OCI-LY3 (cell line): ENCODE data around the gene PBX4.
A peak's percentile ranks its signal among the peaks of the same experiment; 100 is the strongest.
"Not testable (repeated sequence)": the region's sequence is repeated elsewhere in the genome, so short reads cannot be mapped to it uniquely, and the experiment has no call there.

Experiments used
- H2AFZ ChIP-seq: fragments of 200-600, 300-600 bp; shearing (Covaris generic); 2 replicates; pipeline ENCODE4 v1.6.0; 2014; ENCODE audit warnings: antibody characterized with exemption, low read depth, low read length
- H3K27ac ChIP-seq: fragments of 200-600, 300-600 bp; sonication (generic); 2 replicates; pipeline ENCODE4 v1.5.1; 2014; ENCODE audit warnings: mild to moderate bottlenecking, low read length, moderate library complexity, mixed read lengths
- H3K27me3 ChIP-seq: fragments of 200-600, 300-600 bp; sonication (generic); 2 replicates; pipeline ENCODE4 v1.6.1; 2014; ENCODE audit warnings: low read depth, low read length, mixed read lengths
- H3K36me3 ChIP-seq: fragments of 200-600, 300-600 bp; sonication (generic); replicated peaks from 2 replicates; pipeline ENCODE3; 2014; ENCODE audit warnings: low read depth, low read length, mixed read lengths
- H3K4me1 ChIP-seq: fragments of 300-600, 200-600 bp; sonication (generic); 2 replicates; pipeline ENCODE4 v1.6.1; 2014; ENCODE audit warnings: low read length, mixed read lengths
- H3K4me2 ChIP-seq: fragments of 200-600, 300-600 bp; sonication (generic); 2 replicates; pipeline ENCODE4 v1.6.1; 2014; ENCODE audit warnings: low read length, mixed read lengths
- H3K4me3 ChIP-seq: fragments of 300-600, 200-600 bp; sonication (generic); 2 replicates; pipeline ENCODE4 v1.5.1; 2014; ENCODE audit warnings: antibody characterized with exemption, mild to moderate bottlenecking, low read length, moderate library complexity
- H3K79me2 ChIP-seq: fragments of 300-600, 200-600 bp; shearing (Covaris generic); 2 replicates; pipeline ENCODE4 v1.6.1; 2014; ENCODE audit warnings: mild to moderate bottlenecking, low read length, mixed read lengths
- H3K9ac ChIP-seq: fragments of 300-600, 200-600 bp; shearing (Covaris generic); 2 replicates; pipeline ENCODE4 v1.6.0; 2014; ENCODE audit warnings: mild to moderate bottlenecking, low read length, moderate library complexity
- H3K9me3 ChIP-seq: fragments of 200-600, 300-600 bp; shearing (Covaris generic); 2 replicates; pipeline ENCODE4 v1.6.1; 2014; ENCODE audit warnings: low read length, mixed read lengths; ENCODE audit not compliant: insufficient read depth
- H4K20me1 ChIP-seq: fragments of 200-600, 300-600 bp; sonication (generic); 2 replicates; pipeline ENCODE4 v1.6.1; 2016; ENCODE audit warnings: low read length, mixed read lengths; ENCODE audit not compliant: insufficient read depth
- EZH2phosphoT487 ChIP-seq: fragments of 200-600 bp; shearing (Covaris generic); IDR thresholded peaks from 2 replicates; pipeline ENCODE4 v1.6.1; 2018; ENCODE audit warnings: antibody characterized with exemption, mixed run types, low read depth
- TF ChIP-seq, protein P1 (sequence below): fragments of 200-600, 300-600 bp; sonication (generic); IDR thresholded peaks from 2 replicates; pipeline ENCODE4 v1.5.1; 2014; ENCODE audit warnings: antibody characterized with exemption, low read length, low read depth

Gene PBX4

DNA sequence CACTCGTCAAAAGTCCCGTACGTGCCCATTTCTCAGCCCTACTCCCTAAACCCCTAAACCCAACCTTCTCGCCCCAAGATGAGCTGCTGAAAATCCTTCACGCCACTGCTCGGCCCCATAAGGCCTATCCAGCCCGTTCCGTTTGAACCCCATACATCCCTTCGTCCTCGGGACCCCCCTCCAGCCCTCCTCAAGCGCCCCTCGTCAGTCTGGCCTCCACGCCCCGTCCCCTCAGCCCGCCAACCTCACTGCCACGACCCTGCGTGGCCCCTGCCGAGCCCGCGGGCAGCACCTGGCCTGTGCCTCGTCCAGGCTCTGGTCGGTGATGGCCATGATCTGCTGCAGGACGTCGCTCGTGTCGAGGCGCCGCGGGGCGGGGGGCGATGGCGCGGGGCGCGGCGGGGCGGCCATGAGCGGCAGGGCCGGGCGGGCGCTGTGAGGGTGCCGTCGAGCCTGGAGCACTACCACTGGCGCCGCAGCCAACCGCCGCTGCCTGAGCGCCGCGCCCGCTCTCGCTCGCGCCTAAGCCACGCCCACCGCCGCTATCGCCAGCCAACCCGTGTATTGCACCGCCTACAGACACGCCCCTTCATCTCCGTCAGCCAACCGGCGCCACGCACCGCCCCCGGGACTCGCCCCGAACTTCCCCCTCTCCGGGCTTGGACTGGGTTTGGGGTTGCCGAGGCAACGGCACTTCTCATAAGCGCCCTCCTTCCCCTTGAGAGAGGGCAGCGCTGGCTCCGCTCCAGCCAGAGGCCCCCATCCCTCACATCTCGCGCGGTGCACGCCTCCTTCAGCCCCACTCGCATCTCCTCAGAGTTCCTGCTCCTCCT is at the start of gene PBX4:
TSS of gene PBX4 (minus strand) at position 469 of the 833 bp plus-strand sequence. CDS start at position 411, 58 bp downstream.
- no peaks in the 10 kb centered on the region for H4K20me1 ChIP-seq
- no peaks in the 10 kb centered on the region for H3K9me3 ChIP-seq
- H3K27me3 ChIP-seq: no peaks in the 10 kb centered on the region
- H3K79me2 ChIP-seq: no peaks in the 10 kb centered on the region
- H3K9ac ChIP-seq: no peak within 1 kb of the TSS
- H2AFZ ChIP-seq: no peak within 1 kb of the TSS
- H3K4me1 ChIP-seq: no peaks in the 10 kb centered on the region
- no peak for TF ChIP-seq EZH2phosphoT487
- TF ChIP-seq, protein P1, sequence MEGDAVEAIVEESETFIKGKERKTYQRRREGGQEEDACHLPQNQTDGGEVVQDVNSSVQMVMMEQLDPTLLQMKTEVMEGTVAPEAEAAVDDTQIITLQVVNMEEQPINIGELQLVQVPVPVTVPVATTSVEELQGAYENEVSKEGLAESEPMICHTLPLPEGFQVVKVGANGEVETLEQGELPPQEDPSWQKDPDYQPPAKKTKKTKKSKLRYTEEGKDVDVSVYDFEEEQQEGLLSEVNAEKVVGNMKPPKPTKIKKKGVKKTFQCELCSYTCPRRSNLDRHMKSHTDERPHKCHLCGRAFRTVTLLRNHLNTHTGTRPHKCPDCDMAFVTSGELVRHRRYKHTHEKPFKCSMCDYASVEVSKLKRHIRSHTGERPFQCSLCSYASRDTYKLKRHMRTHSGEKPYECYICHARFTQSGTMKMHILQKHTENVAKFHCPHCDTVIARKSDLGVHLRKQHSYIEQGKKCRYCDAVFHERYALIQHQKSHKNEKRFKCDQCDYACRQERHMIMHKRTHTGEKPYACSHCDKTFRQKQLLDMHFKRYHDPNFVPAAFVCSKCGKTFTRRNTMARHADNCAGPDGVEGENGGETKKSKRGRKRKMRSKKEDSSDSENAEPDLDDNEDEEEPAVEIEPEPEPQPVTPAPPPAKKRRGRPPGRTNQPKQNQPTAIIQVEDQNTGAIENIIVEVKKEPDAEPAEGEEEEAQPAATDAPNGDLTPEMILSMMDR: no peak
- H3K4me2 ChIP-seq: no peak within 1 kb of the TSS
- H3K36me3 ChIP-seq: no peaks in the 10 kb centered on the region
- H3K27ac ChIP-seq: no peak within 1 kb of the TSS
- H3K4me3 ChIP-seq: no peak within 1 kb of the TSS

DNA sequence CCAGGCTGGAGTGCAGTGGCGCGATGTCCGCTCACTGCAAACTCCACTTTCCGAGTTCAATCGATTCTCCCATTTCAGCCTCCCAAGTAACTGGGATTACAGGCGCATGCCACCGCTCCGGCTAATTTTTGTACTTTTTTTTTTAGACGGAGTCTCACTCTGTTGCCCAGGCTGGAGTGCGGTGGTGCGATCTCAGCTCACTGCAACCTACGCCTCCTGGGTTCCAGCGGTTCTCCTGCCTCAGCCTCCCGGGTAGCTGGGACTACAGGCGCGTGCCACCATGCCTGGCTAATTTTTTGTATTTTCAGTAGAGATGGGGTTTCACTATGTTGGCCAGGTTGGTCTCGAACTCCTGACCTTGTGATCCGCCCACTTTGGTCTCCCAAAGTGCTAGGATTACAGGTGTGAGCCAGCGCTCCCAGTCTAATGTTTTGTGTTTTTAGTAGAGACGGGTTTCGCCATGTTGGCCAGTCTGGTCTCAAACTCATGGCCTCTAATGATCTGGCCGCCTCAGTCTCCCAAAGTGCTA is 47.0 kb upstream of the PBX4 start:
- H3K9me3 ChIP-seq, H4K20me1 ChIP-seq, H3K9ac ChIP-seq, H2AFZ ChIP-seq, H3K4me3 ChIP-seq, H3K27me3 ChIP-seq, H3K4me2 ChIP-seq, H3K27ac ChIP-seq: not testable (repeated sequence)
- Histone ChIP-seq H3K36me3 (peaks cover 15% of the 10 kb centered on the region), H3K4me1 (peaks cover 31% of the 10 kb centered on the region), H3K79me2 (peaks cover 51% of the 10 kb centered on the region)

DNA sequence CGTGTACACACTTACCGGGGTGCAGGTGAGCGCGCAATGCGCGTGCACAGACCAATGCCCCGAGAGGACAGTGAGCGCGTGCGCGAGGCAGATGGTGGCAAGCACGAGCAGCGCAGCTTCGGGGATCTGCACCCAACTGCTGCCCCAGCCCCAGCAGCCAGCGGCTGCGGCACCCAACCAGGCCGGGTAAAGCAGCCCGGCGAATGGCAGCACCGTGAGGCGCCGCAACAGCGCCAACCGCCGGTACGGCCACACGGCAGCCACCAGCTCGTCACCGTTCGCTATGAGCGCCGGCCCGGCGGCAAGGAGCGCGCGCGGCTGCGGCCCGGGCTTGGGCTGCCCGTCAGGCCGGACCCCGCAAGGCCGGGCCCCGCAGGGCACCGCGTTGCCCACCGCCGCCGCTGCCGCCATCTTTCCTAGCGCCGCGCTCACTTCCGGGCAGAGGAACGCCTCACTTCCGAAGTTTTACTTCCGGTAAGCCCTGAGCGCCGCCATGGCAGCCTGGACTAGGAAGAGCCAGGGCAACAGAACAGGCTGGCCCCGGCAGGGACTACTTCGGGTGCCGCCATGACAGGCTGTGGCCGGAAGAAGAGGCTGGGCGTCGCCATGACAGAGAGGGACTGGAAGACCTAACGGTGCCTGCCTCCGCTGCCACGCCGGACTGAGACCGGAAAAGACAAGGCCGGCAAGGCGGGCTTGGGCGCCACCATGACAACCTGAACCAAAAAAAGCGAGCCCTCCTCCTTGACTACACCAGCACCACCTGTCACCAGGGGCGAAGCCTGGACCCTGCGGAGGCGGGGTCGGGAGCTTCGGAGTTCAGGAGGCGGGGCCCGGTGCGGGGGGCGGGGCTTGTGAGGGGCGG is 45.0 kb upstream of the PBX4 start, which contains the start of gene ATP13A1:
TSS of gene ATP13A1 (minus strand) at position 421 of the 865 bp plus-strand sequence. CDS start at position 411, 10 bp downstream.
- Histone ChIP-seq H3K36me3 (peaks cover 19% of the 10 kb centered on the region), H3K4me2 (peak within 1 kb of the TSS; percentile 94), H3K9ac (peak within 1 kb of the TSS; percentile 76), H3K27ac (peak within 1 kb of the TSS; percentile 93), H3K4me3 (peak within 1 kb of the TSS; percentile 80), H2AFZ (peak within 1 kb of the TSS; percentile 65), H3K9me3 (no peaks in the 10 kb centered on the region), H4K20me1 (no peaks in the 10 kb centered on the region), H3K4me1 (peaks cover 23% of the 10 kb centered on the region), H3K27me3 (no peaks in the 10 kb centered on the region), H3K79me2 (peaks cover 51% of the 10 kb centered on the region)
- TF ChIP-seq EZH2phosphoT487: no peak
- TF ChIP-seq, protein P1: peak; percentile 19; the same call in 1 of the 2 replicates

- no peaks in the 10 kb centered on the region for H4K20me1 ChIP-seq
- H3K9me3 ChIP-seq: no peaks in the 10 kb centered on the region
- peaks cover 56% of the 10 kb centered on the region for H3K79me2 ChIP-seq
- TF ChIP-seq, protein P1: no peak
- no peak for TF ChIP-seq EZH2phosphoT487
- no peak overlapping the region for H2AFZ ChIP-seq
- H3K4me1 ChIP-seq: peaks cover 20% of the 10 kb centered on the region
- H3K4me2 ChIP-seq: peak overlapping the region; percentile 94
- H3K36me3 ChIP-seq: peaks cover 24% of the 10 kb centered on the region
- peak overlapping the region; percentile 93 for H3K27ac ChIP-seq
- H3K27me3 ChIP-seq: no peaks in the 10 kb centered on the region
- H3K9ac ChIP-seq: peak overlapping the region; percentile 76
- H3K4me3 ChIP-seq: peak overlapping the region; percentile 80
Measured at GRCh38 chr19:19662871-19663255, 44.4 kb upstream of the PBX4 start.
